Esophagus muscularis mucosa (tissue), 4 donors: ENCODE data around the gene BRAT1. TPM values are rescaled to one million over a fixed set of nuclear protein-coding genes. Genes with fewer than 3 reads are reported as not detected.

Source experiments
- DNase-seq: peaks from one replicate; pipeline ENCODE4 v3.0.0-alpha.2; 2017; ENCODE audit errors: extremely low spot score
- H3K27ac ChIP-seq, 4 donors: fragments of 200-600 bp; sonication (generic); replicated peaks in 1 of 4; 1 replicate in 3 of 4; 2 replicates in 1 of 4; pipeline ENCODE4 v1.5.1; 2016 to 2019; ENCODE audit warnings: mild to moderate bottlenecking in 1 of 4
- H3K27me3 ChIP-seq, 4 donors: fragments of 200-600 bp; sonication (generic); one replicate each; pipeline versions ENCODE4 v1.5.1 to v1.6.0; 2016 to 2019
- H3K36me3 ChIP-seq, 4 donors: fragments of 200-600 bp; sonication (generic); one replicate each; pipeline ENCODE4 v1.5.1; 2016 to 2019
- H3K4me1 ChIP-seq, 4 donors: fragments of 200-600 bp; sonication (generic); one replicate each; pipeline ENCODE4 v1.5.1; 2016 to 2019
- H3K4me3 ChIP-seq, 4 donors: fragments of 200-600 bp; sonication (generic); 1 replicate in 2 of 4; 2 replicates in 2 of 4; pipeline ENCODE4 v1.5.1; 2016 to 2019; ENCODE audit warnings: mild to moderate bottlenecking in 4 of 4, moderate library complexity in 1 of 4
- H3K9me3 ChIP-seq, 4 donors: fragments of 200-600 bp; sonication (generic); 1 replicate in 3 of 4; 2 replicates in 1 of 4; pipeline ENCODE4 v1.5.1; 2016 to 2019
- EP300 ChIP-seq: sonication (generic); formaldehyde crosslinking; IDR thresholded peaks from one replicate; pipeline ENCODE4 v1.6.1; 2017; ENCODE audit warnings: antibody characterized with exemption
- POLR2A ChIP-seq: fragments of 450-650 bp; IDR thresholded peaks from one replicate; pipeline ENCODE4 v1.6.1; 2017; ENCODE audit warnings: antibody characterized with exemption, moderate library complexity, mild to moderate bottlenecking, low read depth
- POLR2AphosphoS5 ChIP-seq, 2 donors: sonication (generic); formaldehyde crosslinking; IDR thresholded peaks; one replicate each; pipeline ENCODE4 v1.6.1; 2017; ENCODE audit warnings: antibody characterized with exemption in 2 of 2
- whole genome bisulfite sequencing: methylation state at CpG from one replicate; pipeline ENCODE4 v1.1.5; 2018; 5-methylcytosine and 5-hydroxymethylcytosine counted together
- intact Hi-C: fragments of 100-400 bp; cut with DNase I; formaldehyde crosslinking; loops from one replicate; pipeline ENCODE4 v1.15.1; 2023
- total RNA-seq, 4 donors: library from RNA; depleted of rRNA; stranded (reverse); fragments of >200 nt; gene quantifications; one replicate each; pipeline versions ENCODE4 v1.1.0 to v1.2.1, GENCODE V29; 2016
- TF ChIP-seq, protein P1 (sequence below), 3 experiments: fragments of 200-600 bp in 2 of 3; fragments of 450-650 bp in 1 of 3; sonication (generic) in 2 of 3; IDR thresholded peaks; one replicate each; pipeline ENCODE4 v1.5.1; 2017 to 2019; ENCODE audit warnings: antibody characterized with exemption in 3 of 3, mild to moderate bottlenecking in 2 of 3, moderate library complexity in 1 of 3

The BRAT1 gene
- total RNA-seq, 4 donors from 2014 or later = 22.0 to 43.8 (median 32.7) TPM

GRCh38 chr7:2596464-2597272 lies 41.3 kb upstream of the BRAT1 start:
- Histone ChIP-seq H3K36me3 (peaks cover 68 to 100% (median 87%) of the 10 kb centered on the region in 4 donors), H3K9me3 (no peaks in the 10 kb centered on the region), H3K27me3 (no peaks in the 10 kb centered on the region), H3K27ac (no peak overlapping the region), H3K4me3 (no peak overlapping the region), H3K4me1 (no peaks in the 10 kb centered on the region)
- intact Hi-C loops = no loop called here
- WGBS = 89% methylated on average over 22 of the region's 22 CpGs
- no peak for TF ChIP-seq POLR2AphosphoS5 (IDR thresholded peaks at IDR 0.05)
- no peak for TF ChIP-seq POLR2A
- no peak for TF ChIP-seq EP300
- TF ChIP-seq, protein P1, sequence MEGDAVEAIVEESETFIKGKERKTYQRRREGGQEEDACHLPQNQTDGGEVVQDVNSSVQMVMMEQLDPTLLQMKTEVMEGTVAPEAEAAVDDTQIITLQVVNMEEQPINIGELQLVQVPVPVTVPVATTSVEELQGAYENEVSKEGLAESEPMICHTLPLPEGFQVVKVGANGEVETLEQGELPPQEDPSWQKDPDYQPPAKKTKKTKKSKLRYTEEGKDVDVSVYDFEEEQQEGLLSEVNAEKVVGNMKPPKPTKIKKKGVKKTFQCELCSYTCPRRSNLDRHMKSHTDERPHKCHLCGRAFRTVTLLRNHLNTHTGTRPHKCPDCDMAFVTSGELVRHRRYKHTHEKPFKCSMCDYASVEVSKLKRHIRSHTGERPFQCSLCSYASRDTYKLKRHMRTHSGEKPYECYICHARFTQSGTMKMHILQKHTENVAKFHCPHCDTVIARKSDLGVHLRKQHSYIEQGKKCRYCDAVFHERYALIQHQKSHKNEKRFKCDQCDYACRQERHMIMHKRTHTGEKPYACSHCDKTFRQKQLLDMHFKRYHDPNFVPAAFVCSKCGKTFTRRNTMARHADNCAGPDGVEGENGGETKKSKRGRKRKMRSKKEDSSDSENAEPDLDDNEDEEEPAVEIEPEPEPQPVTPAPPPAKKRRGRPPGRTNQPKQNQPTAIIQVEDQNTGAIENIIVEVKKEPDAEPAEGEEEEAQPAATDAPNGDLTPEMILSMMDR (IDR thresholded peaks at IDR 0.05) = no peak
- DNase-seq = no peak

- Histone ChIP-seq H3K27ac (no peak overlapping the region), H3K36me3 (peaks cover 61 to 100% (median 84%) of the 10 kb centered on the region in 4 donors), H3K27me3 (no peaks in the 10 kb centered on the region), H3K9me3 (no peaks in the 10 kb centered on the region), H3K4me3 (no peak overlapping the region), H3K4me1 (no peaks in the 10 kb centered on the region)
- intact Hi-C loops = no loop called here
- DNase-seq = no peak
- 94% methylated on average over 9 of the region's 27 CpGs for whole genome bisulfite sequencing
- TF ChIP-seq POLR2AphosphoS5 (IDR thresholded peaks at IDR 0.05) = no peak
- TF ChIP-seq POLR2A = no peak
- no peak for TF ChIP-seq EP300
- TF ChIP-seq, protein P1 (IDR thresholded peaks at IDR 0.05) = no peak
Observed at GRCh38 chr7:2595258-2595860, 40.0 kb upstream of the BRAT1 start.

DNA sequence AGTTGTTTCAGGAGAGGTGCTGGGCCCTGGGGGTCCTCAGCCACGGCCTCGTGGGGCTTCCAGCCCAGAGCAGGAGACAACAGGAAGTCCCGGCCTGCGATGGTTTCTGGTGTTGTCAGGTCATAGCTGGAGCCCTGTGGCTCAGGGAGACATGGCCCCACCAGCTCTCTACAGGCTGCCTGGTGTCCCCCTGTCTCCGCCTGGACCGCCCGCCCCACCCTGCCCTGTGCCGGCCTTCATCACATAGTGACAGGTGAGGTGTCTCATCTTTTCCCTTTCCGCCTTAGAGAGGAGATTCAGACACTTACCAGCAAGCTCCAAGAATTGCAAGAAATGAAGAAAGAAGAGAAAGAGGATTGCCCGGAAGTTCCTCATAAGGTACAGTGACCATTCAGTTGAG lies 39.3 kb upstream of the BRAT1 start:
- whole genome bisulfite sequencing = 89% methylated on average over 10 of the region's 10 CpGs
- Histone ChIP-seq H3K27me3 (no peaks in the 10 kb centered on the region), H3K4me3 (no peak overlapping the region), H3K36me3 (peaks cover 67 to 100% (median 85%) of the 10 kb centered on the region in 4 donors), H3K9me3 (no peaks in the 10 kb centered on the region), H3K4me1 (no peaks in the 10 kb centered on the region), H3K27ac (no peak overlapping the region)
- intact Hi-C loops = no loop called here
- TF ChIP-seq, protein P1 (IDR thresholded peaks at IDR 0.05) = no peak
- TF ChIP-seq EP300 (no peak), POLR2A (no peak), POLR2AphosphoS5 (IDR thresholded peaks at IDR 0.05) (no peak)
- no peak for DNase-seq

GRCh38 chr7:2593036-2593727 lies 37.9 kb upstream of the BRAT1 start:
- H3K27me3 ChIP-seq = no peaks in the 10 kb centered on the region
- no peak for TF ChIP-seq POLR2A
- TF ChIP-seq, protein P1 (IDR thresholded peaks at IDR 0.05) = no peak
- no peak for TF ChIP-seq POLR2AphosphoS5 (IDR thresholded peaks at IDR 0.05)
- TF ChIP-seq EP300 = no peak
- WGBS = 95% methylated on average over 38 of the region's 38 CpGs
- H3K27ac ChIP-seq = no peak overlapping the region
- no peaks in the 10 kb centered on the region for H3K9me3 ChIP-seq
- intact Hi-C loops = no loop called here
- no peak for DNase-seq
- no peaks in the 10 kb centered on the region for H3K4me1 ChIP-seq
- H3K36me3 ChIP-seq = peaks cover 58 to 95% (median 76%) of the 10 kb centered on the region in 4 donors
- H3K4me3 ChIP-seq = no peak overlapping the region
